ENCODE measurements around the gene PLOD3. TPM values are rescaled to one million over a fixed set of nuclear protein-coding genes. Genes with fewer than 3 reads are reported as not detected.
A peak's percentile ranks its signal among the peaks of the same experiment; 100 is the strongest.

PLOD3 gene
- total RNA-seq, 1 donor from 2014 or later, result 165 TPM

DNA sequence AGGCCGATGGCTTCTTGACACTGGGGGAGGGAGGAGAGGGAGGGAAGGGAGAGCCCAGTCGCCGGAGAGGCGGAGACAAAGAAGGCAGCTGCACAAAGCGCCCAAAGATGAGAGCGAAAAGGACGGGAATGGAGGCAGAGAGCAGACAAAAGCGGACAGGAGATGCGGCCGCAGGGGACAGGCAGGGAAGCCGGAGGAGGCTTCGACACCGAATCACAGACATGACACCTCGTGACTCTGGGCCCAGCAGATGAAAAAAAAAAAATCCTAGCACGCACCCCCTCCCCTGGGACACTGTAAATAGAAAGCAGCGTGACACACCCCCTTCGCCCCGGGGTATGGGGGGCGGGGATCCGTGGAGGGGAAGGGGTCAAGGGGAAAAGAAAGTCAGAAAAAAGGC is 38.3 kb downstream of the PLOD3 start:
- TF ChIP-seq, protein P1, sequence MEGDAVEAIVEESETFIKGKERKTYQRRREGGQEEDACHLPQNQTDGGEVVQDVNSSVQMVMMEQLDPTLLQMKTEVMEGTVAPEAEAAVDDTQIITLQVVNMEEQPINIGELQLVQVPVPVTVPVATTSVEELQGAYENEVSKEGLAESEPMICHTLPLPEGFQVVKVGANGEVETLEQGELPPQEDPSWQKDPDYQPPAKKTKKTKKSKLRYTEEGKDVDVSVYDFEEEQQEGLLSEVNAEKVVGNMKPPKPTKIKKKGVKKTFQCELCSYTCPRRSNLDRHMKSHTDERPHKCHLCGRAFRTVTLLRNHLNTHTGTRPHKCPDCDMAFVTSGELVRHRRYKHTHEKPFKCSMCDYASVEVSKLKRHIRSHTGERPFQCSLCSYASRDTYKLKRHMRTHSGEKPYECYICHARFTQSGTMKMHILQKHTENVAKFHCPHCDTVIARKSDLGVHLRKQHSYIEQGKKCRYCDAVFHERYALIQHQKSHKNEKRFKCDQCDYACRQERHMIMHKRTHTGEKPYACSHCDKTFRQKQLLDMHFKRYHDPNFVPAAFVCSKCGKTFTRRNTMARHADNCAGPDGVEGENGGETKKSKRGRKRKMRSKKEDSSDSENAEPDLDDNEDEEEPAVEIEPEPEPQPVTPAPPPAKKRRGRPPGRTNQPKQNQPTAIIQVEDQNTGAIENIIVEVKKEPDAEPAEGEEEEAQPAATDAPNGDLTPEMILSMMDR (IDR thresholded peaks at IDR 0.05), result no peak
- Histone ChIP-seq H3K27ac (no peak overlapping the region), H3K27me3 (peaks cover 17% of the 10 kb centered on the region), H3K36me3 (no peaks in the 10 kb centered on the region), H3K4me3 (no peak overlapping the region), H3K4me1 (peaks cover 0 to 6% of the 10 kb centered on the region in 2 donors), H3K9me3 (no peaks in the 10 kb centered on the region)
- intact Hi-C loops (cut with DNase I), result no loop called here
- DNase-seq (ENCODE audit: low spot score in 2 of 2), result no peak

DNA sequence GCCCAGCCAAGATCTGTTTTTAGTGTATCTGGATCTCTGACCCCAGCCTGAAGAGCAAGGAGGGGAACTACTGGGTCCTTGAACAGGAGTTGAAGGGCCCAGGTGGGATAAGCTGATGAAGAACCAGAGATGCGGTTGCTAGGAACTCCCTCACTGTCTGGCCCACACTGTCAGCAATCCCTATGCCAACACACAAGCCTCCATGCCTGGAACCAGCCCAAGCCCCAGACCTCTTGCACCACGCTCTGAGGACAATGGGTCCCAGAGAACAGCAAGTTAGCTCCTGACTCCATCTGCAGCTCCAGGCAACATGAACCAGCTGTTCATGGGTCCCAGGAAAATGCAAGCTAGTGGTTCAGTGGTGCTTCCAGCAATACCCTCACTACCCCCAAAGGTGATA is 39.7 kb downstream of the PLOD3 start:
- Histone ChIP-seq H3K27me3 (peaks cover 22% of the 10 kb centered on the region), H3K4me1 (peaks cover 6 to 17% of the 10 kb centered on the region in 2 donors), H3K27ac (no peak overlapping the region), H3K36me3 (no peaks in the 10 kb centered on the region), H3K4me3 (no peak overlapping the region), H3K9me3 (no peaks in the 10 kb centered on the region)
- DNase-seq (ENCODE audit: low spot score in 2 of 2), result no peak
- TF ChIP-seq, protein P1 (IDR thresholded peaks at IDR 0.05), result no peak
- intact Hi-C loops (cut with DNase I), result no loop called here

DNA sequence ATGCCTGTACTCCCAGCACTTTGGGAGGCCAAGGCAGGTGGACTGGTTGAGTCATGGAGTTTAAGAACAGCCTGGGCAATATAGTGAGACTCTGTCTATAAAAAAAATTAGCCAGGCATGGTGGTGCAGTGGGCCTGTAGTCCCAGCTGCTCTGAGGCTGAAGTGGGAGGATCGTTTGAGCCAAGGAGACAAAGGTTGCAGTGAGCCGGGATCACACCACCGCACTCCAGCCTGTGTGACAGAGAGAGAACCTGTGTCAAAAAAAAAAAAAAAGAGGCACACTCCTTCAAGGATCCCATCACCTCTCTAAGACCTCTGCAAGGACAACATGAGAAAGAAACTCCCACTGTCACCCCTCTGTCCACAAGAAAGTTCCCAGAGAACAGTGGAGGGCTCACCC is 41.7 kb downstream of the PLOD3 start:
- intact Hi-C loops (cut with DNase I), result no loop called here
- TF ChIP-seq, protein P1 (IDR thresholded peaks at IDR 0.05), result no peak
- H3K27me3 ChIP-seq, result peaks cover 40% of the 10 kb centered on the region
- no peak overlapping the region for H3K4me3 ChIP-seq
- H3K9me3 ChIP-seq, result no peaks in the 10 kb centered on the region
- H3K4me1 ChIP-seq, result peaks cover 12 to 23% of the 10 kb centered on the region in 2 donors
- no peak overlapping the region for H3K27ac ChIP-seq
- DNase-seq (ENCODE audit: low spot score in 2 of 2), result no peak
- no peaks in the 10 kb centered on the region for H3K36me3 ChIP-seq

DNA sequence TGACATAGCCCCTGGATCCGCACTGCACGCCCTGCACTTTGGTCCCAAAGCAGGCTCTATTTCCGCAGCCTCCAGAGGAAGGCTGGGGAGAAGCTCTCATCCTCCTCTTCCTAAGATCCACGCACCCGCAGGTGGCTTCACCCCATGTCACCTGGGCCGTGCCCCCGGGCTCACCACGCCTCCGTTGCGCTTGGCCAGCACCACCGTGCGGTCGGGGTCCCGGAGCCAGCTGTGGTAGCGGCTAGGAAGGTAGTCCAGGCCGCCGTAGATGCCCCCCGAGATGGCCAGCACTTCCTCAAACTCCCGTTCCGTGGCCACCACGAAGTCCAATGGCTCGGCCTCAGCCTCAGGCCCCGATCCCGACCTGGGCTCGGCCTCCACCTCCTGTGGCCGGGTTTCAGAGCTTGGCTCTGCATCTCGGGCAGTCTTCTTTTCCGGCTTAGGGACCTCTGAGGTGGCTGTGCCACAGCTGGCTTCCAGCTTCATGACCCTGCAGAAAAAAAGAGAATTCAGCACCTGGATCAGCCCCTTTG is 43.0 kb downstream of the PLOD3 start:
- Histone ChIP-seq H3K27me3 (peaks cover 44% of the 10 kb centered on the region), H3K36me3 (no peaks in the 10 kb centered on the region), H3K9me3 (no peaks in the 10 kb centered on the region), H3K4me1 (peaks cover 16 to 24% of the 10 kb centered on the region in 2 donors), H3K4me3 (peak overlapping the region in 1 of 2 donors; percentile 16), H3K27ac (no peak overlapping the region)
- TF ChIP-seq, protein P1 (IDR thresholded peaks at IDR 0.05), result no peak
- intact Hi-C loops (cut with DNase I), result no loop called here
- DNase-seq (ENCODE audit: low spot score in 2 of 2), result no peak

DNA sequence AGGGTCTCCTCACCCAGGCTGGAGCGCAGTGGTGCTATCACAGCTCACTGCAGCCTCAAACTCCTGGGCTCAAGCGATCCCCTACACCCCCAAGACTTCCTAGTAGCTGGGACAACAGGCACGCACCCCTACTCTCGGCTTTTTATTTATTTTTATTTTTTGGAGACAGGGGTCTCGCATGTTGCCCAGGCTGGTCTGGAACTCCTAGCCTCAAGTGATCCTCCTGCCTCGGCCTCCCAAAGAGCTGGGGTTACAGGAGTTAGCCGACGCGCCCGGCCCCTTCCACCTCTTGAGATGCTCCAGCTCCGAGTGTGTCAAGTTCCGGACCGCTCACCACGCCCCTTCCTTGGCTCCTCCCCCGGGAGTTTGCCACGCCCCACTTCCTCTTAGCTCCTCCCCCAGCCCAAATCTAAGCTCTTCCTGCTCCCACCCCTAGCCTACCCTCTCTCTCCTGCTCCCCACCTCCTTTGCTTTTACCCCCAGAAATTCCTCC is 43.6 kb downstream of the PLOD3 start:
- peaks cover 16 to 25% of the 10 kb centered on the region in 2 donors for H3K4me1 ChIP-seq
- H3K27me3 ChIP-seq, result peaks cover 45% of the 10 kb centered on the region

More for the DNA sequence above, 43.6 kb downstream of the PLOD3 start:
- TF ChIP-seq, protein P1 (IDR thresholded peaks at IDR 0.05), result no peak
- H3K36me3 ChIP-seq, result no peaks in the 10 kb centered on the region
- intact Hi-C loops (cut with DNase I), result no loop called here
- H3K9me3 ChIP-seq, result no peaks in the 10 kb centered on the region
- peak overlapping the region; percentile 18 to 37 for H3K4me3 ChIP-seq
- DNase-seq (ENCODE audit: low spot score in 2 of 2), result no peak
- no peak overlapping the region for H3K27ac ChIP-seq

Measured in ascending aorta (tissue), 2 donors.